Urinary bladder (tissue), 4 donors: ENCODE data around the gene ARSG. TPM values are rescaled to one million over a fixed set of nuclear protein-coding genes. Genes with fewer than 3 reads are reported as not detected.
A peak's percentile ranks its signal among the peaks of the same experiment; 100 is the strongest.
"Not testable (repeated sequence)": the region's sequence is repeated elsewhere in the genome, so short reads cannot be mapped to it uniquely, and the experiment has no call there.

Experiments used
- DNase-seq: peaks from one replicate; pipeline ENCODE4 v3.0.0-alpha.2; 2015; ENCODE audit errors: extremely low spot score
- H3K27ac ChIP-seq: one replicate; pipeline ENCODE4 v1.5.1; 2013; ENCODE audit warnings: low read depth, mild to moderate bottlenecking, moderate library complexity
- H3K36me3 ChIP-seq: one replicate; pipeline ENCODE4 v1.6.1; 2013; ENCODE audit warnings: mild to moderate bottlenecking, moderate library complexity; ENCODE audit not compliant: insufficient read depth
- H3K4me1 ChIP-seq: one replicate; pipeline ENCODE4 v1.6.1; 2013; ENCODE audit warnings: mild to moderate bottlenecking, moderate library complexity; ENCODE audit not compliant: insufficient read depth
- H3K4me3 ChIP-seq: one replicate; pipeline ENCODE4 v1.5.1; 2013; ENCODE audit warnings: low read depth, low read length
- WGBS: extraction: QIAGEN DNeasy Blood & Tissue Kit; methylation state at CpG from one replicate; pipeline ENCODE4 v1.1.7; 2013; 5-methylcytosine and 5-hydroxymethylcytosine counted together
- polyA plus RNA-seq: library from polyadenylated mRNA; stranded (reverse); fragments of 200-250 nt; gene quantifications from one replicate; pipeline ENCODE4 v1.2.3, GENCODE V29; 2013
- total RNA-seq: library from RNA; depleted of rRNA; stranded (reverse); fragments of >200 nt; gene quantifications from one replicate; pipeline ENCODE4 v1.2.3, GENCODE V29; 2014
- donor health status: healthy with polysubstance abuse.
- donor health status: healthy.

ARSG gene
- total and polyA plus RNA-seq, 2 donors: 2.9 to 3.3 TPM

DNA sequence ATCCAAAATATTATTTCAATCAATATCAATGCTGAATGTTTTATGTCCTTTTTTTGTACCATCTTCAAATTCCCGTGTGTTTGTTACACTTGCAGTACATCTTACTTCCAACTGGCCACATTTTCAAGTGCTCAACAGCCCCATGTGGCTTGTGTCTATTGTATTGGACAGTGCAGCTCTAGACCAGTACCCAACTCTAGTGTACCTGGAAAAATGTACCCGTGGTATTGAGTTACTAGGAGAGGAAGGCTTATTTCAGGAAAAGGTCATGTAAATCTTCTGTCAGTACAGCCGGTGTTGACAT is 31.7 kb upstream of the ARSG start:
- 69% methylated on average over 3 of the region's 3 CpGs for WGBS
- H3K36me3 ChIP-seq, H3K4me3 ChIP-seq, H3K27ac ChIP-seq, DNase-seq, H3K4me1 ChIP-seq: not testable (repeated sequence)

- H3K36me3 ChIP-seq: peaks cover 4% of the 10 kb centered on the region
- no peak overlapping the region for H3K27ac ChIP-seq
- H3K4me1 ChIP-seq: no peaks in the 10 kb centered on the region
- DNase-seq: no peak
- H3K4me3 ChIP-seq: no peak overlapping the region
- WGBS: 73% methylated on average over 9 of the region's 9 CpGs
Observed at GRCh38 chr17:68260051-68260762, 31.1 kb upstream of the ARSG start.

- DNase-seq, H3K36me3 ChIP-seq, H3K4me1 ChIP-seq, H3K4me3 ChIP-seq, H3K27ac ChIP-seq: not testable (repeated sequence)
- 57% methylated on average over 2 of the region's 2 CpGs for WGBS
Observed at GRCh38 chr17:68262467-68262866, 28.8 kb upstream of the ARSG start.

- H3K4me1 ChIP-seq, H3K36me3 ChIP-seq, H3K4me3 ChIP-seq, H3K27ac ChIP-seq, DNase-seq: not testable (repeated sequence)
- WGBS: 11% methylated on average over 9 of the region's 9 CpGs
Observed at GRCh38 chr17:68263101-68263681, 28.1 kb upstream of the ARSG start.

DNA sequence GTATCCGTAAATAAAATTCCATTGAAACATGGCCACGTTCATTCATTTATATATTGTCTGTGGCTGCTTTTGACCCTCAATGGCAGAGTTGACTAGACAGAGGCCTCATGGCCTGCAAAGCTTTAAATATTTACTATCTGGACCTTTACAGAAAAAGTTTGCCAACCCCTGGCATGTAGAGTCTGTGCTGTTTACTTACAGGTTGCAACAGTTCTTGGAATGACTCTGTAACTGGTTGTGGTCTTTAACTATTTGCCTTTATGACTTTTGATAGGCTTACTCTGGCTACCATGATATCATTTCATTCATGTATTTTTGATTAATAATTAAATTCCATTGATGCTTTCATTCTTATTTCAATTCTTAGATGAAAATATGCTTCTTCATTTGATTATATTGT is 25.5 kb upstream of the ARSG start:
- not testable (repeated sequence) for DNase-seq, H3K36me3 ChIP-seq, H3K27ac ChIP-seq, H3K4me1 ChIP-seq, H3K4me3 ChIP-seq
- 85% methylated on average over 2 of the region's 2 CpGs for WGBS

- no peak for DNase-seq
- Histone ChIP-seq H3K27ac (no peak overlapping the region), H3K36me3 (peaks cover 2% of the 10 kb centered on the region), H3K4me3 (no peak overlapping the region), H3K4me1 (no peaks in the 10 kb centered on the region)
- 75% methylated on average over 11 of the region's 11 CpGs for WGBS
Observed at GRCh38 chr17:68273722-68274121, 17.6 kb upstream of the ARSG start.

DNA sequence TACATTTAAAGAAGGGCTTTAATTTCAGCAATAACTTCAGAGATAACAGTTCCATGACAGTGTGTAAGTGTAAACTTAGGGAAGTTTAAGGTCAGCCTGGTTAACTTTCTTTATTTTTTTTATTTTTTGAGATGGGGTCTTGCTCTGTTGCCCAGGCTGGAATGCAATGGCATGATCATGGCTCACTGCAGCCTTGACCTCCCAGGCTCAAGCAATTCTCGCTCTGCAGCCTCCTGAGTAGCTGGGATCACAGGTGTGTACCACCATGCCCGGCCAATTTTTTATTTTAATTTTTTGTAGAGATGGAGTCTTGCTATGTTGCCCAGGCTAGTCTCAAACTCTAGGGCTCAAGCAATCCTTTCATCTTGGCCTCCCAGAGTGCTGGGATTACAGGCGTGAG is 15.0 kb upstream of the ARSG start:
- WGBS: 96% methylated on average over 3 of the region's 3 CpGs
- H3K36me3 ChIP-seq, H3K4me3 ChIP-seq, H3K4me1 ChIP-seq, DNase-seq, H3K27ac ChIP-seq: not testable (repeated sequence)

DNA sequence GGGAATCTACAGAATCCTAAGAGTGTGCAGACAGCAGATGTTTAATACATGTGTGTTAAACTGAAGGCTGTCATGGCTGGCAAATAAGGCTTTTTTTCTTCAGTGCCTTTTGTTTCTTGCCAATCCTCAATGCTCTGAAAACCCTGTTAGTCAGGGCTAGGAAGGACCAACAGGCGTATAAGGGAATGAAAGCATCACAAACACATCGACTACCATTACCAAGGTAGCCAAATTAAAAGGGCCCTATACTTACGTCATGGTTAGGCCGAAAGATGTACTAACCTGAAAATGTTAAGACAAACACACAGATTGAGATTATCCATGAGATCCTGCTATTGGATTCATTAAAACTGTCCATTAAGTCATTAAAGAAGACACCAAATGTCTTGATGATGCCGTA is 13.5 kb upstream of the ARSG start:
- Histone ChIP-seq H3K4me3 (no peak overlapping the region), H3K36me3 (peaks cover 2% of the 10 kb centered on the region), H3K4me1 (no peaks in the 10 kb centered on the region), H3K27ac (no peak overlapping the region)
- no peak for DNase-seq
- 98% methylated on average over 5 of the region's 5 CpGs for WGBS

GRCh38 chr17:68281965-68282364 is 9.3 kb upstream of the ARSG start:
- H3K36me3 ChIP-seq, H3K4me1 ChIP-seq, DNase-seq, H3K27ac ChIP-seq, H3K4me3 ChIP-seq: not testable (repeated sequence)
- WGBS: 74% methylated on average over 4 of the region's 6 CpGs

DNA sequence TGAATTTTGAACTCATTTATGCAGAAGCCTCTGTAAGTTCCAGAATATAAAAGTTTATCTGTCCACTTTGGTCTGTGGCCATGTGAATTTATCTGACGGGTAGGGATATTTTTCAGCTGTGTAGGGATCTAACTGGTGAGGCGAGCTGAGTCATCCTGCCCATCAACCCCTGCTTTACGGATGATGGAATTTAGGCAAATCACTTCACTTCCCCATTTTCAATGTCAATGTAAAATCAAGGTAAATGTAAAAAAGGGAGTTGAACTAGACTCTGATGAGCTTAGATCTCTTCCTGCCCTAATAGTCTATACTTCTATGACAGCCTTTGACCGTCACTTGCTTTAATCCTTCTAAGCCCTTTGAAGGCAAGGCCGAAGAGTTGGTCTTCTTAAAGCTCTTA is 2.9 kb upstream of the ARSG start:
- 69% methylated on average over 5 of the region's 5 CpGs for WGBS
- no peaks in the 10 kb centered on the region for H3K36me3 ChIP-seq
- H3K27ac ChIP-seq: no peak overlapping the region
- DNase-seq: no peak
- H3K4me3 ChIP-seq: no peak overlapping the region
- H3K4me1 ChIP-seq: peaks cover 3% of the 10 kb centered on the region

DNA sequence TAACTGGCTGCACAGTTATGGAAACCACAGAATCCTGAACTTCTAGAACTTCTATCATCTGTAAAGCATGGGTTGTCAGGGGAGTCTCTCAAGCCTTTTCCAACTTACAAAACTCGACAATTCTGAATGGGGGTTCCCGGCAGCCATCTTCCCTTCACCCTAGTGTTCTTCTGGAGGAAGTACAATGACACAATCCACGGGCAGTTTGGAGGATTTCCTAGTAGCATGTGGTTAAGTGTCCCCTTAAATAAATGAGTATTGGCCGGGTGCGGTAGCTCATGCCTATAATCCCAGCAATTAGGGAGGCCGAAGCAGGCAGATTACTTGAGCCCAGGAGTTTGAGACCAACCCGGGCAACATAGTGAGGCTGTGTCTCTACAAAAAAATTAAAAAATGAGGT is 2.5 kb upstream of the ARSG start:
- Histone ChIP-seq H3K27ac (no peak overlapping the region), H3K36me3 (no peaks in the 10 kb centered on the region), H3K4me1 (peaks cover 3% of the 10 kb centered on the region), H3K4me3 (no peak overlapping the region)
- 79% methylated on average over 7 of the region's 7 CpGs for WGBS
- no peak for DNase-seq

- no peak overlapping the region for H3K27ac ChIP-seq
- H3K4me3 ChIP-seq: no peak overlapping the region
- no peak for DNase-seq
- no peaks in the 10 kb centered on the region for H3K36me3 ChIP-seq
- WGBS: 57% methylated on average over 7 of the region's 7 CpGs
- peaks cover 3% of the 10 kb centered on the region for H3K4me1 ChIP-seq
Observed at GRCh38 chr17:68289473-68289872, 1.8 kb upstream of the ARSG start.

- Histone ChIP-seq H3K4me3 (no peak overlapping the region), H3K4me1 (peaks cover 3% of the 10 kb centered on the region), H3K36me3 (no peaks in the 10 kb centered on the region), H3K27ac (no peak overlapping the region)
- no peak for DNase-seq
- WGBS: 19% methylated on average over 9 of the region's 9 CpGs
Observed at GRCh38 chr17:68289936-68290267, 1.4 kb upstream of the ARSG start.

GRCh38 chr17:68290268-68290954 is 884 bp upstream of the ARSG start:
- peak overlapping the region; percentile 2 for H3K27ac ChIP-seq
- H3K36me3 ChIP-seq: no peaks in the 10 kb centered on the region
- H3K4me3 ChIP-seq: peak overlapping the region; percentile 49
- H3K4me1 ChIP-seq: peaks cover 3% of the 10 kb centered on the region
- WGBS: 1% methylated on average over 50 of the region's 50 CpGs
- no peak for DNase-seq
